Measurements from ENCODE around the gene KCNT2.

The KCNT2 gene

GRCh38 chr1:196608390-196609369, at the start of gene KCNT2:
Gene KCNT2 (minus strand): TSS chr1:196608440. CDS start chr1:196608309, 131 bp downstream.
- Histone ChIP-seq H3K4me3 (ENCODE audit: low read length) (no peak within 1 kb of the TSS), H3K36me3 (replicated peaks; ENCODE audit: low read depth, low read length) (no peaks in the 10 kb centered on the region), H3K27me3 (ENCODE audit: low read depth, low read length) (no peaks in the 10 kb centered on the region), H3K9ac (ENCODE audit: low read length) (no peak within 1 kb of the TSS), H2AFZ (ENCODE audit: low read depth, low read length) (no peak within 1 kb of the TSS), H4K20me1 (ENCODE audit: insufficient read depth, low read length) (no peaks in the 10 kb centered on the region), H3K79me2 (ENCODE audit: low read length) (no peaks in the 10 kb centered on the region), H3K4me2 (ENCODE audit: low read length) (no peak within 1 kb of the TSS), H3K4me1 (ENCODE audit: low read length) (no peaks in the 10 kb centered on the region), H3K9me3 (ENCODE audit: insufficient read depth, low read length) (no peaks in the 10 kb centered on the region), H3K27ac (ENCODE audit: low read length) (no peak within 1 kb of the TSS)
- TF ChIP-seq CTCF (IDR thresholded peaks at IDR 0.05; ENCODE audit: low read depth, low read length) (no peak), EZH2phosphoT487 (IDR thresholded peaks at IDR 0.05; ENCODE audit: low read depth) (no peak)

- Histone ChIP-seq H3K4me3 (ENCODE audit: low read length) (no peak overlapping the region), H4K20me1 (ENCODE audit: insufficient read depth, low read length) (no peaks in the 10 kb centered on the region), H3K27ac (ENCODE audit: low read length) (no peak overlapping the region), H3K4me1 (ENCODE audit: low read length) (peaks cover 5% of the 10 kb centered on the region; the same call in 1 of the 2 replicates), H3K9ac (ENCODE audit: low read length) (no peak overlapping the region), H3K36me3 (replicated peaks; ENCODE audit: low read depth, low read length) (no peaks in the 10 kb centered on the region), H3K9me3 (ENCODE audit: insufficient read depth, low read length) (no peaks in the 10 kb centered on the region), H2AFZ (ENCODE audit: low read depth, low read length) (no peak overlapping the region), H3K79me2 (ENCODE audit: low read length) (no peaks in the 10 kb centered on the region), H3K27me3 (ENCODE audit: low read depth, low read length) (no peaks in the 10 kb centered on the region), H3K4me2 (ENCODE audit: low read length) (no peak overlapping the region)
- TF ChIP-seq CTCF (IDR thresholded peaks at IDR 0.05; ENCODE audit: low read depth, low read length) (no peak), EZH2phosphoT487 (IDR thresholded peaks at IDR 0.05; ENCODE audit: low read depth) (no peak)
Measured at GRCh38 chr1:196655494-196655893, 47.3 kb upstream of the KCNT2 start.

DNA sequence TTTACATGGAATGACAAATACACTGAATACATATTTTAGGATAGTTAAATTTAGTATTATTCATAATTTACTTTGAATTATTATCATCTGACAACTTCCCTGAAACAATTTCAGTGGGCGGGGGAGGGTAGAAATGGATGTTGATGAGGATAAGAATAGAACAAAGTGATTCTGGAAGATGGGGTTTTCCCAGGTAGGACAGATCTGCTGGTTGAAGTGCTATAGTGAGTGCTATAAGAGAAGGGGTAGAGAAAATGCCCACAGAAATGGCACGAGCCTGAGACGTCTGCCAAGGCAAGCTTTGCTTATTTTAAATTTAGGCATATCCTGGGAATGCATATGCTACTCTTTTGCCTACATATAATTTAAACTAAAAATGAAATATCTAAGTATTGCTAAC, 46.8 kb upstream of the KCNT2 start:
- H3K9me3 ChIP-seq (ENCODE audit: insufficient read depth, low read length): no peaks in the 10 kb centered on the region
- H3K4me3 ChIP-seq (ENCODE audit: low read length): no peak overlapping the region
- no peak overlapping the region for H2AFZ ChIP-seq (ENCODE audit: low read depth, low read length)
- no peaks in the 10 kb centered on the region for H4K20me1 ChIP-seq (ENCODE audit: insufficient read depth, low read length)
- H3K27me3 ChIP-seq (ENCODE audit: low read depth, low read length): no peaks in the 10 kb centered on the region
- no peak overlapping the region for H3K4me2 ChIP-seq (ENCODE audit: low read length)
- no peaks in the 10 kb centered on the region for H3K79me2 ChIP-seq (ENCODE audit: low read length)
- TF ChIP-seq CTCF (IDR thresholded peaks at IDR 0.05; ENCODE audit: low read depth, low read length): no peak
- no peak for TF ChIP-seq EZH2phosphoT487 (IDR thresholded peaks at IDR 0.05; ENCODE audit: low read depth)
- H3K27ac ChIP-seq (ENCODE audit: low read length): no peak overlapping the region
- no peak overlapping the region for H3K9ac ChIP-seq (ENCODE audit: low read length)
- no peaks in the 10 kb centered on the region for H3K36me3 ChIP-seq (replicated peaks; ENCODE audit: low read depth, low read length)
- peaks cover 5% of the 10 kb centered on the region; the same call in 1 of the 2 replicates for H3K4me1 ChIP-seq (ENCODE audit: low read length)

DNA sequence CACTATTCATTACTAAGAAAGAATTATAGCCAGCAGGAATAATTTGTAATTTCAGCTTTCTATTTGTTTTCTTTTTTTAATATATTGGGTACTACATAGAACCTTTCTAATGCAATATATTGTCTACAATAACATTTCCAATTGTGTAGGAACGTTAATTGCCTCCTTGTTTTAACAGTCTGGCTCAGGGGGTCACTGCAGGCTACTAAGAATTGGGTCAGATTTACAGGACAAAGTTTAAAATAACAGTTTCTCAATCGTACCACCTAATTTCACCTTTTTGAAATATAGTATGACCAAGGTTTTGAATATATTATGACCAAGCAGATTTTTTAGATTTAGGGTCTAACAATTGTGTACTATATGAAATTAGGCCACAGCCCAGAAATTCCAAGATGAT, 46.0 kb upstream of the KCNT2 start:
- TF ChIP-seq EZH2phosphoT487 (IDR thresholded peaks at IDR 0.05; ENCODE audit: low read depth) (no peak), CTCF (IDR thresholded peaks at IDR 0.05; ENCODE audit: low read depth, low read length) (no peak)
- Histone ChIP-seq H3K9me3 (ENCODE audit: insufficient read depth, low read length) (no peaks in the 10 kb centered on the region), H2AFZ (ENCODE audit: low read depth, low read length) (no peak overlapping the region; the same call in 1 of the 2 replicates), H3K9ac (ENCODE audit: low read length) (no peak overlapping the region), H4K20me1 (ENCODE audit: insufficient read depth, low read length) (no peaks in the 10 kb centered on the region), H3K4me3 (ENCODE audit: low read length) (no peak overlapping the region), H3K4me2 (ENCODE audit: low read length) (no peak overlapping the region), H3K79me2 (ENCODE audit: low read length) (no peaks in the 10 kb centered on the region), H3K27me3 (ENCODE audit: low read depth, low read length) (no peaks in the 10 kb centered on the region), H3K36me3 (replicated peaks; ENCODE audit: low read depth, low read length) (no peaks in the 10 kb centered on the region), H3K27ac (ENCODE audit: low read length) (no peak overlapping the region), H3K4me1 (ENCODE audit: low read length) (peaks cover 5% of the 10 kb centered on the region; the same call in 1 of the 2 replicates)

All from OCI-LY3 (cell line).